Measurements from ENCODE around the gene ZIC1. TPM values are rescaled to one million over a fixed set of nuclear protein-coding genes. Genes with fewer than 3 reads are reported as not detected.

The ZIC1 gene
- total RNA-seq, 4 donors from 2014 or later = 3.9 TPM; not detected in 3

DNA sequence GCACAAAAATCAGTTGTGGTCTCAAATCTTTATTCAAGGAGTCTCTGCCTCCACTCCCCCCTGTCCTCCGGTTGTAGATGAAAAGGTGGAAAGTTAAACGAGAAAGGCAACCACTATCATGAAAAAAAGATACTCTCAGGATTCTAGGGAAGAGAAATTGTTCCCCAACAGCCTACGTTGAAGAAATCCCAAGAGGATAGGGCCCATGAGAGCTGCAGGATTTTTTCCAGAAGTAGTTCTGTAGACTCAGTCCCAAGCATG, 14.3 kb downstream of the ZIC1 start:
- Histone ChIP-seq H3K4me3 (no peak overlapping the region), H3K36me3 (no peaks in the 10 kb centered on the region), H3K27ac (no peak overlapping the region), H3K4me1 (peaks cover 25% of the 10 kb centered on the region), H3K9me3 (no peaks in the 10 kb centered on the region), H3K27me3 (peaks cover 93% of the 10 kb centered on the region)
- WGBS = 2% methylated on average over 3 of the region's 3 CpGs
- DNase-seq (ENCODE audit: low spot score in 2 of 2) = no peak
- TF ChIP-seq EP300 (IDR thresholded peaks at IDR 0.05) (no peak), POLR2AphosphoS5 (IDR thresholded peaks at IDR 0.05) (no peak), POLR2A (IDR thresholded peaks at IDR 0.05) (no peak)
- TF ChIP-seq, protein P1, sequence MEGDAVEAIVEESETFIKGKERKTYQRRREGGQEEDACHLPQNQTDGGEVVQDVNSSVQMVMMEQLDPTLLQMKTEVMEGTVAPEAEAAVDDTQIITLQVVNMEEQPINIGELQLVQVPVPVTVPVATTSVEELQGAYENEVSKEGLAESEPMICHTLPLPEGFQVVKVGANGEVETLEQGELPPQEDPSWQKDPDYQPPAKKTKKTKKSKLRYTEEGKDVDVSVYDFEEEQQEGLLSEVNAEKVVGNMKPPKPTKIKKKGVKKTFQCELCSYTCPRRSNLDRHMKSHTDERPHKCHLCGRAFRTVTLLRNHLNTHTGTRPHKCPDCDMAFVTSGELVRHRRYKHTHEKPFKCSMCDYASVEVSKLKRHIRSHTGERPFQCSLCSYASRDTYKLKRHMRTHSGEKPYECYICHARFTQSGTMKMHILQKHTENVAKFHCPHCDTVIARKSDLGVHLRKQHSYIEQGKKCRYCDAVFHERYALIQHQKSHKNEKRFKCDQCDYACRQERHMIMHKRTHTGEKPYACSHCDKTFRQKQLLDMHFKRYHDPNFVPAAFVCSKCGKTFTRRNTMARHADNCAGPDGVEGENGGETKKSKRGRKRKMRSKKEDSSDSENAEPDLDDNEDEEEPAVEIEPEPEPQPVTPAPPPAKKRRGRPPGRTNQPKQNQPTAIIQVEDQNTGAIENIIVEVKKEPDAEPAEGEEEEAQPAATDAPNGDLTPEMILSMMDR (IDR thresholded peaks at IDR 0.05) = no peak

DNA sequence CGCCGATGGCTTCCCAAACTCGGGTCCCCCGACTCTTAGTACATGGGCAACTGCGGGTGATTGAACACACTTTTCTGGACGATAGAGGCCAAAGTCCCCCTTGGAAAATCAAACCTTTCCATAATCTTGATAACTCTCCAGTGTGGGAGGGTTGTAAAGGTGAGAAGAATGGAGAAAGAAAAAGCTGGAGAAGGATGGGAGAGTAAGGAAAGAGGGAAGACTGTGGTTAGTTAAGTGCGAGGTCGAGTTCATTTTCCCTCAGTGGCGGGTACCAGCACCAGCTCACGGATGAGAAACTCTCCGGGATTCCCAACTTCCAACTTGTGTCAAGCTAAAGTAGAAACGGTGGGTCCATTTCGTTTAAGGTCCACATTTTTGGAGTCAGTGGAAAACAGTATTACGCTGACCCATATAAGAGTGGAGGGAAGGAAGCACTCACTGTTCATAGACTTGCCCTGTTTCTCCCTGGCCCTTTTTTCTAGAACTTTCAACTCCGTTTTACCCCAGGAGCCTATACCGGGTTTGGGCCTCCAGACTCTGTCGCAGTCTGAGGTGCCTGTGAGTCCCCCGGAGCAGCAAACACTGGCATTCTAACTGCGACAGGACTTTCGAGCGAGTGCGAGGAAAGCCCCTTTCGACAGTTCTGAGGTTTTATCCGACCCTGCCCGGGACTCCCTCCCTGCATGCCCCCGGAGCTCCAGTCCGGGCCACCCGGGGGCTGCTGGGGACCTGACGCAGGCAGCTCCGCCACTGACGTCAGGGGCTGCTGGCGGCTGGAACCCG, 14.8 kb downstream of the ZIC1 start:
- no peak overlapping the region for H3K27ac ChIP-seq
- DNase-seq (ENCODE audit: low spot score in 2 of 2) = no peak
- peaks cover 88% of the 10 kb centered on the region for H3K27me3 ChIP-seq
- H3K36me3 ChIP-seq = no peaks in the 10 kb centered on the region
- TF ChIP-seq, protein P1 (IDR thresholded peaks at IDR 0.05) = no peak
- TF ChIP-seq EP300 (IDR thresholded peaks at IDR 0.05) (no peak), POLR2A (IDR thresholded peaks at IDR 0.05) (no peak), POLR2AphosphoS5 (IDR thresholded peaks at IDR 0.05) (no peak)
- H3K9me3 ChIP-seq = no peaks in the 10 kb centered on the region
- 15% methylated on average over 30 of the region's 33 CpGs for WGBS
- H3K4me1 ChIP-seq = peaks cover 21% of the 10 kb centered on the region
- no peak overlapping the region for H3K4me3 ChIP-seq

DNA sequence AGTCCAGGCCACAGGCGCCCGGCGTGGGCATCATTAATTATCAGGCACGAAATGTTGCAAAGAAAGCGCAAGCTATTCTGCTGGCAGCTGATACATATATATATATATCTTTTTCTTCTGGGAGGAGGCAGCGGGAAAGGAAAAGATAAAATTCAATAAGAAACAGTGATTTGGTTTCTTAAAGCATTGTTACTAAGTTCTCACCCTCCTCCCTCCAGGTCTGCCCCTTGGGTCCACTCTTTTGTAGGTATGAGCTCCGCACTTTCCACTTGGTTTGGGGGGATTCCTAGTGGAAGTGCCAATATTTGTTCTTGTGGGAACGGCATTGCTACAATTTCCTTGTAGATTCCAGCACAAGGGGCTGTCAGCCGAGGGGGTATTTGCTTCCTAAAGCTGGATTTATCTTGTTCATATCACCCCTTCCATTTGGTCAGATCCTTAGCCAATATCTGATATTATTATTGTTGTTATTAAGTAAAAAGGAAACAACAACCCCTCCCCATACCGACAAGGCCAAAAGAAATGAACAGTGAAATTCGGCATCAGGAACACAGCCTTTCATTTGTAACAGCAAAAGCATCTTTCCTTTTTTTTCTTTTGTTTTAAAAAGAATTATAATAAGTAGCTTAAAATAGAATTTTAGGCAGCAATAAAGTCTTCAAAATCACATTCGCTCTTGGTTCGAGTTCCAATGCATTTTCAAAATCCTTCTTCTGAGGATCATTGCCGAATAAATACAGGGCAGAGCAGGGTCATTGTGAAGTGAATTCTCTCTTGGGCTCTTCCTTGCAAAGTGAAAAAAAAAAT, 15.6 kb downstream of the ZIC1 start:
- WGBS = 24% methylated on average over 14 of the region's 14 CpGs
- H3K27me3 ChIP-seq = peaks cover 84% of the 10 kb centered on the region
- TF ChIP-seq, protein P1 (IDR thresholded peaks at IDR 0.05) = no peak
- TF ChIP-seq POLR2A (IDR thresholded peaks at IDR 0.05) (no peak), EP300 (IDR thresholded peaks at IDR 0.05) (no peak), POLR2AphosphoS5 (IDR thresholded peaks at IDR 0.05) (no peak)

DNA sequence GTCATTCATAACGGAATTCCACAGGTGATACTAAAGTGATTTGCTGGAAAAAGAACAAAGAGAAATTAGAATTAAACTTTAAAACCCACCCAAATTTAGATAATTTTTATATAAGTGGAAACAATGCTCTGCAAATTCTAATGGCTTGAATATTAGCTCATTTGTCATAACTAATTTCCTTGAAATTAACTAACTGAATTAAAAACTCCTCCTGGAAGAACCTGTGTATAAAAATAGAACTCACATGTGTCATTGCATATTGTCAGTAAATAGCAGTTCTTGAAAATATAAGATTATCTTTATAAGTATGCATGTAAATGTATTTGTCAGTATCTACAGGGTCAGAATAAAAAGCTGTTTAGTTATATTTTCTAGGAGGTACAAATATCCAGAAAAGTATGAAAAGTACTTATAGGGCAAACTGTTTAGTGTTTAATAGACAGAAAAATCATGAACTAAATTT, 16.3 kb downstream of the ZIC1 start:
- TF ChIP-seq POLR2AphosphoS5 (IDR thresholded peaks at IDR 0.05) = no peak
- no peak for TF ChIP-seq POLR2A (IDR thresholded peaks at IDR 0.05)
- TF ChIP-seq, protein P1 (IDR thresholded peaks at IDR 0.05) = no peak
- no peak for TF ChIP-seq EP300 (IDR thresholded peaks at IDR 0.05)
- H3K27ac ChIP-seq = no peak overlapping the region
- no peaks in the 10 kb centered on the region for H3K36me3 ChIP-seq
- H3K27me3 ChIP-seq = peaks cover 81% of the 10 kb centered on the region
- H3K9me3 ChIP-seq = no peaks in the 10 kb centered on the region
- 26% methylated on average over 1 of the region's 1 CpG for WGBS
- H3K4me3 ChIP-seq = no peak overlapping the region
- peaks cover 14% of the 10 kb centered on the region for H3K4me1 ChIP-seq
- DNase-seq (ENCODE audit: low spot score in 2 of 2) = no peak

More for the DNA sequence above, 15.6 kb downstream of the ZIC1 start:
- DNase-seq (ENCODE audit: low spot score in 2 of 2) = no peak
- no peaks in the 10 kb centered on the region for H3K36me3 ChIP-seq
- H3K4me1 ChIP-seq = peaks cover 14% of the 10 kb centered on the region
- no peak overlapping the region for H3K4me3 ChIP-seq
- no peak overlapping the region for H3K27ac ChIP-seq
- no peaks in the 10 kb centered on the region for H3K9me3 ChIP-seq

DNA sequence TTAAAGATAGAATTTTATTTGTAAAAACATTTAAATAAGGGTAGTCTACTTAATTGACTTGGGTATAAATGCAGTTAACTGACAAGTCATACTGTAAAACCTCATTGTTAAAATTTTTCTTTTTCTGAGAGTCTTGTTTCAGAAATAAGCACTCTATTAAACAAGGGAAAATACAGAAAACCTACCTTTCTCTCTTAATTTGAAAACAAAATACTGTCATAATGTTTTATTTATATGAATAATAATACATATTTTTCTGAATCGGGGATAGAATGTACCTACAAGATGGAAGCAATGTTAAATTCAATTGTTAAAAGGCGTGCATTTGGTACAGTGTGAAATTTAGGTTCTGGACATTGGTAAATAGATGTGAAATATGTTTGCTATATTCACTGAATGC, 17.8 kb downstream of the ZIC1 start:
- Histone ChIP-seq H3K9me3 (no peaks in the 10 kb centered on the region), H3K4me1 (peaks cover 5% of the 10 kb centered on the region), H3K4me3 (no peak overlapping the region), H3K27ac (no peak overlapping the region), H3K27me3 (peaks cover 74% of the 10 kb centered on the region), H3K36me3 (no peaks in the 10 kb centered on the region)
- no peak for DNase-seq (ENCODE audit: low spot score in 2 of 2)
- WGBS = 90% methylated on average over 2 of the region's 2 CpGs
- no peak for TF ChIP-seq POLR2A (IDR thresholded peaks at IDR 0.05)
- no peak for TF ChIP-seq EP300 (IDR thresholded peaks at IDR 0.05)
- TF ChIP-seq, protein P1 (IDR thresholded peaks at IDR 0.05) = no peak
- TF ChIP-seq POLR2AphosphoS5 (IDR thresholded peaks at IDR 0.05) = no peak

Measured in suprapubic skin (tissue), 4 donors.